GM20431 (cell line): ENCODE results near the gene GTF3C2.
"Not testable (repeated sequence)": the region's sequence is repeated elsewhere in the genome, so short reads cannot be mapped to it uniquely, and the experiment has no call there.

Experiments used
- in situ Hi-C: fragments of 300-500 bp; cut with MseI, MboI; formaldehyde crosslinking; loops from one replicate; pipeline ENCODE4 v1.15.0; 2020; ENCODE audit warnings: low sequenced_read_pairs; ENCODE audit not compliant: unreplicated experiment

Gene GTF3C2

DNA sequence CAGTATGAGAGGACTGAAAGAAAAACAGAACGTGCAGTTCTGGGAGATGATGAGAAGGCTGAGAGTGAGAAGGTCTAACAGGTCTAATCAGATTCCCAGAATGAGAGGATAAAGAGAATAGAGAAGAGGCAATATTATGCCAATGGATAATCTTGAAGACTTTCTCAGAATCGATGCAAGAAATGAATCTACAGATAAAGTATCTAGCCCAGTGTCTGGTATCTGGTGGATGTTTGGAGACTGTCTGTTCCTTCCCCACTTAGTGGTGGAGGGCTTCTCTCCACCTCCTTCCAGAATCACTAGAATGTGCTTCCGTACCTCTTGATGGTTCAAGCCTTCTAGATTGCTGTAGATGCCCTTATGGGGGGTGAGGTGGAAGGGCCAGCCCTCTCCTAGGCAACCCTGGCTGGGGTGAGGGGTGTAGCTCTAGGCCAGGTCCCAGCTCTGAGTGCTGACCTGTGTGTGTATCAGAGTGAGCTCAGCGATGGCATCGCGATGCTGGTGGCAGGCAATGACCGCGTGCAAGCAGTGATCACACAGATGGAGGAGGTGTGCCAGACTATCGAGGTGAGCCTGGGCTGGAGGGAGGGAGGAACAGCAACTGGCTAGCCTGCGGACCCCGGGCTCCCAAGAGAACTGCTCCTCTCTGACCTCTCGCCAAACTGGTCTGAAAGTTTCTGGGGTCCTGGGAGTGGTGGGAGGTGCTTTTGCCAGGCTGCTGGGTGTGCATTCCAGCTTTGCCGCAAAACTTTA is 51.9 kb downstream of the GTF3C2 start:
- in situ Hi-C loops: no loop called here

GRCh38 chr2:27303093-27304025 is 53.2 kb downstream of the GTF3C2 start:
- in situ Hi-C loops: no loop called here

DNA sequence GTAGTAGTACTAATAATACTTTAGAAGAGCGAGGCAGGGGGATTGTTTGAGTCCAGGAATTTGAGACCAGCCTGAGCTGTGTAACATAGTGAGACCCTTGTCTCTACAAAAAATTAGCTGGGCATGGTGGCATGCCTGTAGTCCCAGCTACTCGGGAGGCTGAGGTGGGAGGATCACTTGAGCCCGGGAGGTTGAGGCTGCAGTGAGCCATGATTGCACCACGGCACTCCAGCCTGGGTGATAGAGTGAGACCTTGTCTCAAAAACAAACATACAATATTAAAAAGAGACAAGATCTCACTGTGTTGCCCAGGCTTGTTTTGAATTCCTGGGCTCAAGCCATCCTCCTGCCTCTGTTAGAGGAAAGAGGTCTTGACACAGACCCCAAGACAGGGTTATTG is 56.0 kb downstream of the GTF3C2 start:
- in situ Hi-C loops: not testable (repeated sequence)

- in situ Hi-C loops: loop anchor here (25.0 kb wide), 2 partner anchors 336 to 461 kb away; partner anchors contain the start of genes DPYSL5 and MAPRE3
Observed at GRCh38 chr2:27298391-27299080, 58.0 kb downstream of the GTF3C2 start.

DNA sequence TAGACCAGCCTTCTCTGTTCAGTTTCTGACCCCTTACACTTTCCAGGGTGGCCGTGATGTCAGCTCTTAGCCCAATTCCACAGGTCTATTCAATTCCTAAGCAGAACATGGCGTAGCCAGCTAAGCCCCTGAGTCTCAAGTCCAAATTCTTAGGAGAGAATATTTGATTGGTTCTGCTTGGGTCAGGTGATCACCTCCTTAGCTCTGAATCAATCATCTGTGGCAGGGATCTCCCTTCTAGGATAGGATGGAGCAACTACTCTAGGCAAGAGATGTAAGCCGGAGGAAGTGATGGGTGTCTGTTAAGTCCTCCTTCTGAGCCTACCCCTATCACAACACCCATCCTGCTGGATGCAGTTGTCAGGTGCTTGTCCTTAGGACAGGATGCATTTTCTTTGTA is 59.4 kb downstream of the GTF3C2 start:
- in situ Hi-C loops: loop anchor here (25.0 kb wide), 2 partner anchors 335 to 460 kb away; partner anchors contain the start of genes DPYSL5 and MAPRE3

GRCh38 chr2:27296481-27296880 is 60.1 kb downstream of the GTF3C2 start:
- in situ Hi-C loops: loop anchor here (25.0 kb wide), 2 partner anchors 334 to 459 kb away; partner anchors contain the start of genes DPYSL5 and MAPRE3

- in situ Hi-C loops: loop anchor here (25.0 kb wide), 2 partner anchors 333 to 458 kb away; partner anchors contain the start of genes DPYSL5 and MAPRE3
Observed at GRCh38 chr2:27294928-27295327, 61.6 kb downstream of the GTF3C2 start.

GRCh38 chr2:27291865-27292264 is 64.7 kb downstream of the GTF3C2 start:
- in situ Hi-C loops: loop anchor here (25.0 kb wide), 2 partner anchors 330 to 455 kb away; partner anchors contain the start of genes DPYSL5 and MAPRE3

- in situ Hi-C loops: loop anchor here (25.0 kb wide), 2 partner anchors 328 to 453 kb away; partner anchors contain the start of genes DPYSL5 and MAPRE3
Observed at GRCh38 chr2:27290549-27290948, 66.0 kb downstream of the GTF3C2 start.

DNA sequence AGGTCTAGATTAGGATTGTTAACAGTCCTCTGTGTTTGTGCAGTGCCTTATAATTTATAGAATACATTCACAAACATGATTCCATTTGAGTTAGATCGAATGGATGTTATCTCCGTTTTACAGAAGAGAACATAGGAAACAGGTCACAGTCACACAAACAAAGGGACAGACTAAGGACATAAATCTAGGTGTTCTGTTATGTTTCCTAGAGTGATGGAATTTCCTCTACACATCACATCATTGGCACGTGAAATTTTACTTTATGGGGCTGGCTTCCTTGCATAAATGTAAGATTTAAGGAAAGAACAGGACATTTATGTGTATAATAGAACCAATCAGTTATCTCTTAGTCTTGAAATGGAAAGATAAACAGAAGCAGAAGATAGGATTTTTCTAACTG is 68.0 kb downstream of the GTF3C2 start:
- in situ Hi-C loops: loop anchor here (10.0 to 25.0 kb wide), 3 partner anchors 194 to 451 kb away; partner anchors contain the start of genes DPYSL5 and MAPRE3

- in situ Hi-C loops: loop anchor here (10.0 to 25.0 kb wide), 3 partner anchors 191 to 448 kb away; partner anchors contain the start of genes DPYSL5 and MAPRE3
Observed at GRCh38 chr2:27285481-27285880, 71.1 kb downstream of the GTF3C2 start.

DNA sequence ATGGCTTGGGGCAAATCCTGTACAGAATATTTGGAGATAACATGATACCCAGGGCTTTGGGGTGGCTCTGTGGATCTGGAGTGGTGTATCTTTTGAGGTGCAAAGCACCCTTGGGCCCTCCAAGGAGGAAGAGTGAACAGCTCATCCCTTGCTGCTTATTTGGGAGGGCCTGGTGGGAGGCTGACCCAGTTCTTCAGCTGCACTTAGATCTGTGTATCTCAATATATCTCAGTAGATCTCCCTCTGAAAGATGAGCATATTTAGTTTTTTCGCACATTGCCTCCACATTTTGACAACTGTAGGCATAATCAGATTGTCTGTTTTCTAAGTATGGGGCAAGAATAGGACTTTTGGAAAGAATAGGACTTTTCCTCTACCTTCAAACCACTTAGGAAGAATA is 71.6 kb downstream of the GTF3C2 start:
- in situ Hi-C loops: loop anchor here (10.0 to 25.0 kb wide), 3 partner anchors 190 to 448 kb away; partner anchors contain the start of genes DPYSL5 and MAPRE3

- in situ Hi-C loops: loop anchor here (10.0 to 25.0 kb wide), 3 partner anchors 188 to 446 kb away; partner anchors contain the start of genes DPYSL5 and MAPRE3
Observed at GRCh38 chr2:27282892-27283291, 73.7 kb downstream of the GTF3C2 start.

- in situ Hi-C loops: loop anchor here (10.0 to 25.0 kb wide), 3 partner anchors 187 to 445 kb away; partner anchors contain the start of genes DPYSL5 and MAPRE3
Observed at GRCh38 chr2:27281855-27282559, 74.6 kb downstream of the GTF3C2 start, which contains the start of gene TRIM54. Gene TRIM54 (plus strand): TSS chr2:27282429. CDS start chr2:27282732, 303 bp downstream.

- in situ Hi-C loops: loop anchor here (10.0 to 25.0 kb wide), 3 partner anchors 187 to 444 kb away; partner anchors contain the start of genes DPYSL5 and MAPRE3
Observed at GRCh38 chr2:27281442-27281841, 75.1 kb downstream of the GTF3C2 start.

- in situ Hi-C loops: loop anchor here (10.0 to 25.0 kb wide), 3 partner anchors 186 to 444 kb away; partner anchors contain the start of genes DPYSL5 and MAPRE3
Observed at GRCh38 chr2:27280826-27281225, 75.7 kb downstream of the GTF3C2 start.

DNA sequence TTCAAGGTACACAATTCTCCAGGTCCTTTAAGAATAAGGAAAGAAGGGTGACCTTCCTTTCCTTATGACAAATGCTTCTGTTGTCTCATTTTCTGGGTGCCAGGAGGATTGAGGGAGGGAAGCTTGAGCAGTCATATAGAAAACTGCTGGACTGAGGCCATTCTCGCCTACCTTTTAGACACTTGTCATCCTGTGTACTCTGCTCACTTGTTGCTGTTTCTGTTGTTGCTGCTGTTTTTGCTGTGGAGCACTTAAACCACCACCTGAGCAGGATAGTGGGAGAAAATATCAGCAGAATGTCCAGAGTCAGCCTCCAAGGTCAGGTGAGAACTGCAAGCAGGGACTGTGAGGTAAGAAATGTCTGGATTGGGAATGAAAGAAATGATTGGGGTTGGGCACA is 78.6 kb downstream of the GTF3C2 start:
- in situ Hi-C loops: loop anchor here (25.0 kb wide), 2 partner anchors 316 to 441 kb away; partner anchors contain the start of genes DPYSL5 and MAPRE3
